GM23338 (cell line): ENCODE results near the gene ZNF33B.

Source experiments
- EZH2 ChIP-seq: fragments of 200-600 bp; sonication (generic); IDR thresholded peaks from one replicate; pipeline ENCODE4 v1.8.0; 2017; ENCODE audit warnings: antibody characterized with exemption, mild to moderate bottlenecking, low read depth; ENCODE audit not compliant: unreplicated experiment
- POLR2AphosphoS5 ChIP-seq: IDR thresholded peaks from 2 replicates; pipeline ENCODE4 v1.6.1; 2016; ENCODE audit warnings: antibody characterized with exemption, low read depth
- REST ChIP-seq: IDR thresholded peaks from one replicate; pipeline ENCODE4 v1.6.1; 2018; ENCODE audit warnings: antibody characterized with exemption; ENCODE audit not compliant: unreplicated experiment
- ZNF114 ChIP-seq: fragments of 250-450 bp; sonication (Bioruptor Pico); IDR thresholded peaks from 2 replicates; pipeline ENCODE4 v1.5.0; 2020; ENCODE audit warnings: mild to moderate bottlenecking, moderate library complexity
- ZNF331 ChIP-seq: fragments of 250-450 bp; sonication (Bioruptor Pico); IDR thresholded peaks from 2 replicates; pipeline ENCODE4 v1.5.0; 2020; ENCODE audit warnings: low read depth, mild to moderate bottlenecking, moderate library complexity
- TF ChIP-seq, protein P1 (sequence below), 2 experiments: fragments of 200-600 bp in 1 of 2; sonication (generic) in 1 of 2; conservative IDR thresholded peaks; 2 replicates each; pipeline versions ENCODE4 v1.5.1 to v1.6.1; 2016 to 2017; ENCODE audit warnings: antibody characterized with exemption in 2 of 2, low read depth in 2 of 2, mild to moderate bottlenecking in 2 of 2, moderate library complexity in 1 of 2

- TF ChIP-seq, protein P1, sequence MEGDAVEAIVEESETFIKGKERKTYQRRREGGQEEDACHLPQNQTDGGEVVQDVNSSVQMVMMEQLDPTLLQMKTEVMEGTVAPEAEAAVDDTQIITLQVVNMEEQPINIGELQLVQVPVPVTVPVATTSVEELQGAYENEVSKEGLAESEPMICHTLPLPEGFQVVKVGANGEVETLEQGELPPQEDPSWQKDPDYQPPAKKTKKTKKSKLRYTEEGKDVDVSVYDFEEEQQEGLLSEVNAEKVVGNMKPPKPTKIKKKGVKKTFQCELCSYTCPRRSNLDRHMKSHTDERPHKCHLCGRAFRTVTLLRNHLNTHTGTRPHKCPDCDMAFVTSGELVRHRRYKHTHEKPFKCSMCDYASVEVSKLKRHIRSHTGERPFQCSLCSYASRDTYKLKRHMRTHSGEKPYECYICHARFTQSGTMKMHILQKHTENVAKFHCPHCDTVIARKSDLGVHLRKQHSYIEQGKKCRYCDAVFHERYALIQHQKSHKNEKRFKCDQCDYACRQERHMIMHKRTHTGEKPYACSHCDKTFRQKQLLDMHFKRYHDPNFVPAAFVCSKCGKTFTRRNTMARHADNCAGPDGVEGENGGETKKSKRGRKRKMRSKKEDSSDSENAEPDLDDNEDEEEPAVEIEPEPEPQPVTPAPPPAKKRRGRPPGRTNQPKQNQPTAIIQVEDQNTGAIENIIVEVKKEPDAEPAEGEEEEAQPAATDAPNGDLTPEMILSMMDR (conservative IDR thresholded peaks at IDR 0.05; ENCODE audit: low read depth in 2 of 2), result no peak
- TF ChIP-seq REST (no peak), POLR2AphosphoS5 (peak; percentile 69), ZNF331 (CRISPR knock-in tag) (no peak), EZH2 (no peak), ZNF114 (CRISPR knock-in tag) (no peak)
These were observed 85.9 kb downstream of the ZNF33B start for GRCh38 chr10:42552188-42553063.
